Activated B cell treated with CpG ODN at 0.5 μM for 24 hours (primary cell): ENCODE measurements around the gene GALK1. TPM values are rescaled to one million over a fixed set of nuclear protein-coding genes. Genes with fewer than 3 reads are reported as not detected.

ENCODE experiments used
- ATAC-seq: fragments of 200-7000 bp; cut with Tn5 transposase; one replicate; pipeline ENCODE4 v1.10.0; 2021; ENCODE audit warnings: low read depth, mild to moderate bottlenecking, moderate library complexity
- CTCF ChIA-PET: fragments of 350-600 bp; sonication (Branson Sonifier 250); formaldehyde crosslinking; loops from one replicate; lab custom pipeline; 2021; ENCODE audit warnings: antibody characterized with exemption; lab: Charles Lee
- POLR2A ChIA-PET: fragments of 350-600 bp; sonication (Branson Sonifier 250); formaldehyde crosslinking; loops from one replicate; lab custom pipeline; 2021; ENCODE audit warnings: antibody characterized with exemption; lab: Charles Lee
- DNase-seq: peaks from one replicate; pipeline ENCODE4 v3.0.0; 2022
- H3K27ac Mint-ChIP-seq: one replicate; pipeline ENCODE4 v1.8.0; 2020; ENCODE audit warnings: mixed read lengths
- H3K27me3 Mint-ChIP-seq: one replicate; pipeline ENCODE4 v1.8.0; 2021; ENCODE audit warnings: mixed read lengths
- H3K36me3 Mint-ChIP-seq: one replicate; pipeline ENCODE4 v1.8.0; 2021; ENCODE audit warnings: low read depth, mixed read lengths
- H3K4me1 Mint-ChIP-seq: one replicate; pipeline ENCODE4 v1.8.0; 2021; ENCODE audit warnings: mixed read lengths
- H3K4me3 Mint-ChIP-seq: one replicate; pipeline ENCODE4 v1.8.0; 2020; ENCODE audit warnings: mild to moderate bottlenecking, mixed read lengths
- H3K9me3 Mint-ChIP-seq: one replicate; pipeline ENCODE4 v1.8.0; 2020; ENCODE audit warnings: mixed read lengths
- CTCF ChIP-seq: fragments of 200-600 bp; IDR thresholded peaks from one replicate; pipeline ENCODE4 v1.8.0; 2022; ENCODE audit warnings: antibody characterized with exemption, mild to moderate bottlenecking
- intact Hi-C: fragments of 100-400 bp; cut with micrococcal nuclease; formaldehyde crosslinking; loops from one replicate; pipeline ENCODE4 v1.15.1; 2024
- total RNA-seq: library from RNA; stranded (reverse); gene quantifications from 2 replicates; pipeline ENCODE4 v1.2.3, GENCODE V29; 2022

Gene GALK1
- total RNA-seq, 1 donor from 2014 or later: 14.9 TPM

- ChIA-PET POLR2A (interaction anchor here (1.1 kb wide), 1 partner anchor 12 kb away, joined by 4 read pairs; no protein-coding TSS in a partner anchor), CTCF (no interaction called here)
- intact Hi-C loops: no loop called here
- TF ChIP-seq CTCF: no peak
- ATAC-seq: no peak
- no peak for DNase-seq
- no peak overlapping the region for H3K27ac Mint-ChIP-seq
- no peaks in the 10 kb centered on the region for H3K9me3 Mint-ChIP-seq
- no peaks in the 10 kb centered on the region for H3K27me3 Mint-ChIP-seq
- no peaks in the 10 kb centered on the region for H3K36me3 Mint-ChIP-seq
- no peak overlapping the region for H3K4me3 Mint-ChIP-seq
- peaks cover 14% of the 10 kb centered on the region for H3K4me1 Mint-ChIP-seq
These were observed 2.9 kb upstream of the GALK1 start for GRCh38 chr17:75767881-75768280.

GRCh38 chr17:75765981-75766380 is 989 bp upstream of the GALK1 start:
- Mint-ChIP-seq H3K9me3 (no peaks in the 10 kb centered on the region), H3K4me1 (peaks cover 16% of the 10 kb centered on the region), H3K4me3 (no peak overlapping the region), H3K27me3 (no peaks in the 10 kb centered on the region), H3K36me3 (peaks cover 3% of the 10 kb centered on the region), H3K27ac (no peak overlapping the region)
- no peak for ATAC-seq
- POLR2A ChIA-PET: interaction anchor here (0.6 to 8.2 kb wide), 10 partner anchors 9 to 96 kb away, joined by 3 to 91 read pairs (median 14); partner anchors contain the start of genes UNC13D, UNK and WBP2
- no peak for DNase-seq
- intact Hi-C loops: loop anchor here (1.0 kb wide), 1 partner anchor 13 kb away; a partner anchor contains a TSS
- CTCF ChIA-PET: interaction anchor here (1.1 to 5.3 kb wide), 11 partner anchors 10 to 239 kb away, joined by 3 to 54 read pairs (median 5); partner anchors contain the start of gene UNK
- no peak for TF ChIP-seq CTCF

GRCh38 chr17:75764417-75764710 is 628 bp downstream of the GALK1 start:
- POLR2A ChIA-PET: interaction anchor here (0.6 to 8.2 kb wide), 18 partner anchors 10 to 475 kb away, joined by 3 to 91 read pairs (median 6); partner anchors contain the start of genes MRPL38, SLC25A19, TRIM65 and UNC13D
- peak overlapping the region; percentile 81 for H3K4me3 Mint-ChIP-seq
- ATAC-seq: no peak
- CTCF ChIA-PET: interaction anchor here (0.7 to 5.3 kb wide), 13 partner anchors 11 to 301 kb away, joined by 3 to 54 read pairs (median 6); partner anchors contain the start of genes UNK and WBP2
- no peaks in the 10 kb centered on the region for H3K27me3 Mint-ChIP-seq
- H3K9me3 Mint-ChIP-seq: no peaks in the 10 kb centered on the region
- intact Hi-C loops: loop anchor here (1.0 kb wide), 1 partner anchor 63 kb away; no protein-coding TSS in a partner anchor
- DNase-seq: no peak
- peaks cover 16% of the 10 kb centered on the region for H3K4me1 Mint-ChIP-seq
- H3K27ac Mint-ChIP-seq: peak overlapping the region; percentile 53
- no peak for TF ChIP-seq CTCF
- H3K36me3 Mint-ChIP-seq: peaks cover 5% of the 10 kb centered on the region

GRCh38 chr17:75763613-75764416 is 1.2 kb downstream of the GALK1 start:
- intact Hi-C loops: loop anchor here (1.0 kb wide), 1 partner anchor 63 kb away; no protein-coding TSS in a partner anchor
- Mint-ChIP-seq H3K27me3 (no peaks in the 10 kb centered on the region), H3K27ac (no peak overlapping the region), H3K9me3 (no peaks in the 10 kb centered on the region), H3K36me3 (peaks cover 7% of the 10 kb centered on the region), H3K4me3 (peak overlapping the region; percentile 81), H3K4me1 (peaks cover 16% of the 10 kb centered on the region)
- POLR2A ChIA-PET: interaction anchor here (0.6 to 8.2 kb wide), 15 partner anchors 10 to 216 kb away, joined by 3 to 91 read pairs (median 5); partner anchors contain the start of genes MRPL38, TRIM65, UNK and WBP2
- ATAC-seq: no peak
- DNase-seq: no peak
- CTCF ChIA-PET: interaction anchor here (0.7 to 5.3 kb wide), 8 partner anchors 10 to 131 kb away, joined by 3 to 54 read pairs (median 8); partner anchors contain the start of genes UNK and WBP2
- no peak for TF ChIP-seq CTCF

- peaks cover 7% of the 10 kb centered on the region for H3K36me3 Mint-ChIP-seq
- no peak for ATAC-seq
- ChIA-PET POLR2A (interaction anchor here (0.6 to 8.2 kb wide), 7 partner anchors 9 to 124 kb away, joined by 4 to 91 read pairs (median 30); partner anchors contain the start of genes UNK and WBP2), CTCF (interaction anchor here (1.4 to 5.3 kb wide), 6 partner anchors 10 to 130 kb away, joined by 4 to 54 read pairs (median 8); partner anchors contain the start of gene SMIM5)
- H3K27ac Mint-ChIP-seq: no peak overlapping the region
- TF ChIP-seq CTCF: no peak
- H3K27me3 Mint-ChIP-seq: no peaks in the 10 kb centered on the region
- intact Hi-C loops: no loop called here
- H3K4me3 Mint-ChIP-seq: no peak overlapping the region
- H3K4me1 Mint-ChIP-seq: peaks cover 16% of the 10 kb centered on the region
- no peak for DNase-seq
- no peaks in the 10 kb centered on the region for H3K9me3 Mint-ChIP-seq
These were observed 1.8 kb downstream of the GALK1 start for GRCh38 chr17:75763269-75763607.
